Stimulated activated CD4-positive, alpha-beta T cell treated with anti-CD3 and anti-CD28 coated beads, Interleukin-15, amount 100 ng/mL, for 24 hours (primary cell): ENCODE results near the gene LAMB4.
"Not testable (repeated sequence)": the region's sequence is repeated elsewhere in the genome, so short reads cannot be mapped to it uniquely, and the experiment has no call there.

ENCODE experiments used
- DNase-seq: peaks from one replicate; pipeline ENCODE4 v3.0.0-alpha.2; 2020

The LAMB4 gene

DNA sequence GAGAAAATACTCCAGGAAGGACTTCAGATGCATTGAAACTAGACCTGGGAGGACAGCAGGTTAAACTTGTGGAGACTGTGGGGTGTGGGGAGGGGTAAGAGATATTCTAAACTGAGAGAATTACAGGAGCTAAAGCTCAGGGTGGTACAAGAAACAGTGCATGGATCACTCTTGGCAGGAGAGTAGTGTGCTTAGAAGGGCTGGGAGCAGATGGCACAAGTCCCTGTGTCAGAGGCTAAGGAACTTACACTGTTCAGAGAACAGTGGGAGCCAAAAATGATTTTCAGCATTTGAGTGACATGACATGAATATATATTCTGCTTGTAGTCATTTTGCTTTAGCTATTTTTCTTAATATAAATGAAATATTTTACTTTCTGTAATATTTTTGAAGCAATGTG lies 91.2 kb downstream of the LAMB4 start:
- no peak for DNase-seq

GRCh38 chr7:108037741-108038140 lies 92.4 kb downstream of the LAMB4 start:
- DNase-seq = no peak

- DNase-seq = no peak
Observed at GRCh38 chr7:108037140-108037539, 93.0 kb downstream of the LAMB4 start.

GRCh38 chr7:108034586-108034985 lies 95.6 kb downstream of the LAMB4 start:
- DNase-seq = no peak

GRCh38 chr7:108033776-108034497 lies 96.2 kb downstream of the LAMB4 start:
- DNase-seq = no peak

- not testable (repeated sequence) for DNase-seq
Observed at GRCh38 chr7:108033309-108033708, 96.9 kb downstream of the LAMB4 start.

DNA sequence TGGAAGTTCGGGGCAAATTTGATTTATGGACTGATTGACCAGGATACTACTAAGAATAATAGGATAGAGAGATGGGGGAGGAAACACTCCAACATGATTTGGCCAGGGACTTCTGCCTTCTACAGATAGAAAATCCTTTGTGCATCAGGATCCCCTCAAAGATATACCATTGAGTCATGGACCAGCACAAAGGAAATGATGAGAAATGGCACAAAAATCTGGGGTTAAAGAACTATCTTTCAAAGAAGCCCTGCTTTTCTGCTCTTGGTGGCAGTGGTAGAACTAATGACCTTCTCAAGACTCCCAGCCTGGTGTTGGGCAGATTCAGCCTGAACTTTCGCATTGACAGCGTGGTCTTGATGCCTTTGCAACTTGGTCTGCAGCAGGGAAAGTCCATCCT lies 99.6 kb downstream of the LAMB4 start:
- DNase-seq = no peak

GRCh38 chr7:108029034-108029433 lies 101.1 kb downstream of the LAMB4 start:
- DNase-seq = no peak

- no peak for DNase-seq
Observed at GRCh38 chr7:108028111-108028510, 102.0 kb downstream of the LAMB4 start.

DNA sequence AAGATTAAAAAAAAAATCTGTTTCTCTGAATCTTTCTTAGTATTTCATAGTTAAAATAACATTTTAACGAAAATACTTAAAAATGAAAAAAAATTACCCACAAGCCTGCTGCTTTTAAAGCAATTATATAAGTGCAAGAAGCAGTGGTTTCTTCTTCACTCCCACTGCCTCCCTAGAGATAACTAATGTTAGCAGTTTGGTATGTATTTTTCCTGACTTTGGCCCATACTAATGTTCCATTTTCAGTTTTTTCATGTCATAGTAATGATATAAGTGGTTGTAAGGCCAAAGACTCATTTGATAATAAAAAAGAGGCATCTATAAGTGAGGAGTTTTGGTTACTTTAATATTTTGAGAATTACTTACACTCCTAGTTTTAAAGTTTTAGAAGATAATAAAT lies 102.9 kb downstream of the LAMB4 start:
- no peak for DNase-seq

DNA sequence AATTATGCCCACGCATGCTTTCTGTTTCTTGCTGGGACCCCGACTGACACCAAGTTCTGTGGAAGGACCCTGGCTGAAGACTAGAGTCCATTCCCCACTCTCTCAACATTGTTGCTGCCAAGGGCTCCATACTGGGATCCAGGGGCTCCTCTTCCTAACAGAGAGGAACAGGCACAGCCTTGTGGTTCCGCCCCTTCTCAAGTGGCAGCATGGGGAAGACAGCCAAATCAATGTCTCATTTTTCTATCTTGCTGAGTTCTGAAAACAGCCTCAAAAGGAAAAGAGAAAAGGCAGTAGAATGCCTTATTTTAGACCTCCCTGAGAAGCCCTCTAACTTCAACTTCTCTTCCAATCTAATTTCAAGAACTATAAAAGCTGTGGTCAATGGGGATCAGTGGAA lies 103.5 kb downstream of the LAMB4 start:
- no peak for DNase-seq

DNA sequence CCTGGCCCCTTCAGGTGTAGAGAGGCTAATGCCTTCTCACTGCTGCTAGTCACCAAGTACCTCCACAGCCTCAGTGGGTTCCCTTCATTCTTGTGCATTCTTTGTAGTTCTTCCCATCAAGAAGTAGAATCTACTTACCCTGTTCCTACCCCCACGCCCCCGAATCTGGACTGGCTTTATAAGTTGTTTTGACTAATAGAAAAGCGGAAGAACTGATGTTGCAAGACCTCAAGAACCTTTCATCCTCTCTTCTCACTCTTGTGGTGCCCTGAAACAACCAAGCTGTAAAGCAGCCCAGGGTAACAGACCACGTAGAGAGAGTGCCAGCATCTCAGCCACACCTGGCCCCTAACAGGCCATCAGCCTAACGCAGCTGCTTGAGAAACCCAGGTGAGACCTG lies 104.0 kb downstream of the LAMB4 start:
- DNase-seq = no peak

GRCh38 chr7:108024538-108024937 lies 105.6 kb downstream of the LAMB4 start:
- no peak for DNase-seq

DNA sequence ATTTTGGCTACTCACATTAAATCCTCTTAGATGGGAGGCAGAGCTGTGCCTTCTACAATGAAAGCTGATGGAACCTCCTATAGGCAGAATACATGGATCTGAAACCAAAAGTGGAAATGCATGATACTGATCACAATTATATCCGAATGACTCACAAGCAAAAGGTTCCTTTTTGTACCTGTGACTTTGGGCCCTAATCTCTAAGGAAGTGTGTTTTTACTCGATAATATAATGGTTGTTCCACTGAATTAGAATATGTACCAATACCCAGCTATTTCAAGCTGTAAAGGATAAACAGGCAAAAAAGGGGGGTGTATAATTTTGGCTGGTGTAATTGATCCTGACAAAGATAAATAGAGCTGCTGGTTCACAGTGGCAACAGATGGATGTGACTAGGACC lies 109.6 kb downstream of the LAMB4 start:
- DNase-seq = no peak

DNA sequence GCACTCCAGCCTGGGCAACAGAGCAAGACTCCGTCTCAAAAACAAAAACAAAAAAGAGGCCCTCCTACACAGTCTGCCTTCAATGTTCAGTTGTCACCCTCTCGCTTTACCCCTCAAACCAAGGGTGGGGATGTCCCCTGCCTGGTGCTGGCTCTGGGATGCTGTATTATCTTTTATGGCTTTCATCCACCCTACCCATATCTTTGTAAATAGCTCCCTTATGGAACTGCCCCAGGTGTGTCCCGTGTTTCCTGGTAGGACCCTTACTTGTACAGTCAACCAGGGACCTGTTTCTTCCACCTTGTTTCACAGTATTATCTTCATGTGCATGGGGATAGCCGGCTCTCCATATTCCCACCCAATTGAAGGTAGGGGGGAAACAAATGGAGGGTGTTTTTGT lies 111.5 kb downstream of the LAMB4 start:
- DNase-seq = no peak

- DNase-seq = no peak
Observed at GRCh38 chr7:108017776-108018151, 112.4 kb downstream of the LAMB4 start.

GRCh38 chr7:108016841-108017775 lies 113.1 kb downstream of the LAMB4 start:
- DNase-seq = no peak

- no peak for DNase-seq
Observed at GRCh38 chr7:108015740-108016139, 114.4 kb downstream of the LAMB4 start.

- no peak for DNase-seq
Observed at GRCh38 chr7:108014747-108015682, 115.1 kb downstream of the LAMB4 start.

GRCh38 chr7:108014215-108014614 lies 115.9 kb downstream of the LAMB4 start:
- DNase-seq = no peak

DNA sequence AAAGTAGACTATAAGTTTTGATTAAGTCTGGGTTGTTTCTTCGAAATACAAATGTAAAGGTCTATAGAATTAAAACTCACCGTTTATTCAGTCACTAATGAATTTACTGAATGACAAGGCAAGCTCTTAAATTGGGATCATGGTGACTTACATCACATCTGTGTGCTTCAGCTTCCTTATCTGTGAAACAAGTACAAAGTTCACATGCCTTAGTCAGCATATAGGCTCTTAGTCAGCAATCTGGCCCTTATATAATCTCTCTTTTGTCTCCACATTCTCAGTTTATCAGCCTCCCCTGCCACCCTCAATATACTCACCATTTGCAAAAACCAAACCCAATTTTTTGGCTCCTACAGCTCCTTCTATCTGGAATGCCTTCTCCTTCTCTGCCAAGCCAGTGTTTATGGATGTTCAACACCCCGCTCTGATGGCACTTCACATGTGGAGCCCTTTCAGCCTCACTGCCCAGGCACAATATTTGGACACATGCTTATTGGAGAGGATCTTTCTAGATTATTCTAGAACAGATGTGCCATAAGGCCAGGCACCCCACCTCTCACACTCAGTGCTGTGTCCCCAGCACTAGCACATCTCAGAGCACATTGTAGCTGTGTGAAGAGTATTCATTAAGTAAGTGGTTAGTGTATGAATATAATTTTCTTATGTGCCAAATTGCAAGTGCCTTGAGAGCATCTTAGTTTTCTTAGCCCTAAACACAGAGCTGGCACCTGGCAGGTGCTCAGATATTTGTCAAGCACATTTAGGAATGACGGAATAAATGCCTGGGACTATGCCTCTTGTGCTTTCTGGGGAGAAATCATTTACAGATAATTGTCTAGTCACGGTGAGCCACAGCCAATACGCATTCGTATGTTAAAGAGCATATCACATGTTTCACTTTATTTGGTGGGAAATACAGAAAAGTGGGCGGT lies 117.4 kb downstream of the LAMB4 start:
- DNase-seq = no peak

GRCh38 chr7:108010377-108010776 lies 119.8 kb downstream of the LAMB4 start:
- no peak for DNase-seq
